MM.1S (cell line): ENCODE data around the gene UBQLN1.
A peak's percentile ranks its signal among the peaks of the same experiment; 100 is the strongest.

Experiments
- DNase-seq: peaks from one replicate; pipeline ENCODE4 v3.0.0-alpha.2; 2015
- H2AFZ ChIP-seq: fragments of 300-600 bp; sonication (generic); 2 replicates; pipeline ENCODE4 v1.6.0; 2016; ENCODE audit warnings: antibody characterized with exemption, low read length
- H3F3A ChIP-seq: fragments of 300-600 bp; sonication (generic); 2 replicates; pipeline ENCODE4 v1.6.1; 2016; ENCODE audit warnings: mild to moderate bottlenecking, antibody characterized with exemption, low read length, moderate library complexity, mixed read lengths; ENCODE audit not compliant: insufficient read depth
- H3K27ac ChIP-seq: fragments of 300-600 bp; sonication (generic); 2 replicates; pipeline ENCODE4 v1.5.1; 2016; ENCODE audit warnings: mild to moderate bottlenecking, low read length
- H3K27me3 ChIP-seq: fragments of 300-600 bp; sonication (generic); replicated peaks from 2 replicates; pipeline ENCODE4 v1.6.0; 2016; ENCODE audit warnings: low read length; ENCODE audit not compliant: insufficient read depth
- H3K36me3 ChIP-seq: fragments of 300-600 bp; sonication (generic); replicated peaks from 2 replicates; pipeline ENCODE4 v1.6.1; 2016; ENCODE audit warnings: mild to moderate bottlenecking, low read length, mixed read lengths; ENCODE audit not compliant: insufficient read depth
- H3K4me1 ChIP-seq: fragments of 300-600 bp; sonication (generic); 2 replicates; pipeline ENCODE4 v1.6.1; 2016; ENCODE audit warnings: low read length, mixed read lengths
- H3K4me2 ChIP-seq: fragments of 300-600 bp; sonication (generic); 2 replicates; pipeline ENCODE4 v1.6.0; 2016; ENCODE audit warnings: low read depth, low read length
- H3K4me3 ChIP-seq: fragments of 300-600 bp; sonication (generic); 2 replicates; pipeline ENCODE4 v1.5.1; 2016; ENCODE audit warnings: low read length, mixed read lengths
- H3K79me2 ChIP-seq: fragments of 300-600 bp; sonication (generic); 2 replicates; pipeline ENCODE4 v1.6.1; 2016; ENCODE audit warnings: mixed run types, low read length, mixed read lengths
- H3K9ac ChIP-seq: fragments of 300-600 bp; sonication (generic); 2 replicates; pipeline ENCODE4 v1.6.1; 2016; ENCODE audit warnings: low read length, mixed read lengths
- H3K9me2 ChIP-seq: fragments of 300-600 bp; sonication (generic); replicated peaks from 2 replicates; pipeline ENCODE4 v1.6.1; 2016; ENCODE audit warnings: mild to moderate bottlenecking, low read length, mixed read lengths; ENCODE audit not compliant: insufficient read depth
- H3K9me3 ChIP-seq: fragments of 300-600 bp; sonication (generic); replicated peaks from 2 replicates; pipeline ENCODE4 v1.6.1; 2016; ENCODE audit warnings: mild to moderate bottlenecking, low read length, mixed read lengths; ENCODE audit not compliant: insufficient read depth
- H4K20me1 ChIP-seq: fragments of 300-600 bp; sonication (generic); 2 replicates; pipeline ENCODE4 v1.6.1; 2016; ENCODE audit warnings: mild to moderate bottlenecking, low read length, moderate library complexity, mixed read lengths; ENCODE audit not compliant: insufficient read depth
- CTCF ChIP-seq: fragments of 300-600 bp; sonication (generic); IDR thresholded peaks from 2 replicates; pipeline ENCODE4 v1.5.1; 2016; ENCODE audit warnings: antibody characterized with exemption, low read length, mixed read lengths
- EZH2 ChIP-seq: fragments of 300-600 bp; sonication (generic); optimal IDR thresholded peaks from 2 replicates; pipeline ENCODE3; 2017; ENCODE audit warnings: low read depth, mild to moderate bottlenecking, antibody characterized with exemption, low read length, mixed read lengths
- EZH2phosphoT487 ChIP-seq: fragments of 300-600 bp; sonication (generic); IDR thresholded peaks from 2 replicates; pipeline ENCODE4 v1.6.1; 2018; ENCODE audit warnings: antibody characterized with exemption, low read length

The UBQLN1 gene

DNA sequence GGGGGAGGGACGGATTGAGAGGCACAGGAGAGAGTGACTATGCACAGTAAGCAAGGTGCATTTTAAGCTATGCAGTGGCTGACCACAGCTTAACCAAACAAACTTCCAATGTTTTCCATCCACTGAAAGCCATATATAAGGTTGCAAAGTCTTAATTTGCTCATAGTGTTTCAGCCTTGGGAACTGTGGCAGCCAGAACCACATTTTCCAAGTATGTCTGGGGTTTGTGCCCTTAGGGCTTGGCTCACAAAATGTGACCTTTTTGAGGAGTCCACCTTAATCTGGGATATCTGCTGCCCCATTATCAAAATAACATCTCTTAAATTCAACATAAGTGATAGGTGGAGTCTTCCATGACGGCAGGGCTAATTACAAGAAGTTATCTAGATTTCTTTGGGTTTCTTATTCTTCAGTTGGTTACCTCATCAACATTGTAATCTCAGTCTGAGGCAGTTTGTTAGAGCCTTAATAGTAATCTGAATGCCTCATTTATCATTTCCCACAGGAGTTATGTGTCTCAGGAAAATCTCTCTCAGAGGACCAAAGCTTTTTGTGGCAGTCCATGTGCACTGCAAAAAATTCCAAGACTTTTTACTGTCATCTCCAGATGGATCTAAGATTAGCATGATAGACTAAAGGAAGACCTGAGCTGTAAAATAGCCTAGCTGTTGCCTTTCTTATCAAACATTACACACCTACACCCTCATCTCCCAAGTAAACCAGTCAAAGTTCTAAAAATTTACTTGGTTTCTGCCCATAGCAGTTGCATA lies 15.2 kb upstream of the UBQLN1 start:
- H3K9ac ChIP-seq = no peak overlapping the region
- no peak overlapping the region for H3K27ac ChIP-seq

DNA sequence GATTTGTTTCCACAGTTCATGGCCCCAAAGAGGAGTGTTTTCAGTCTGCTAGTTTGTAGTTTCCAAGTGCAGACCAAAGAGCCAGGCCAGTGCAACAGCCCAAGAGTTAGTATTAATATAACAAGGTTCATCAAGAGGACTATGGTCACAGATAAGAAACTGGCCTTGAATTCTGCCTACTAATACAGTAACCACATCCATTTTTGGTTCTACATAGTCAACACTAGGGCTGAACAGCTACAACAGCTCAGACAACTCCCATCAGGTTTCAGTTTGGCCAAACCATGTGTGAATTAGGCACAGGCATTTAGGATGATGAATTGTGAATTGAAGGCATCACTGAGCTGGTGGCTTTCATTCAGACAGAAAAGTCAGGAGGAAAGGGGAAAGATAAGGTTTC lies 13.8 kb upstream of the UBQLN1 start:
- Histone ChIP-seq H3K9me3 (no peaks in the 10 kb centered on the region), H3K79me2 (no peaks in the 10 kb centered on the region), H2AFZ (no peak overlapping the region), H3K9ac (no peak overlapping the region), H3K9me2 (no peaks in the 10 kb centered on the region), H3K36me3 (no peaks in the 10 kb centered on the region), H3F3A (no peaks in the 10 kb centered on the region), H3K27me3 (no peaks in the 10 kb centered on the region), H3K27ac (no peak overlapping the region), H3K4me1 (no peaks in the 10 kb centered on the region), H3K4me2 (no peak overlapping the region), H3K4me3 (no peak overlapping the region), H4K20me1 (no peaks in the 10 kb centered on the region)
- DNase-seq = no peak
- TF ChIP-seq CTCF (no peak), EZH2phosphoT487 (no peak)

More for the DNA sequence above, 15.2 kb upstream of the UBQLN1 start:
- TF ChIP-seq EZH2 (no peak), CTCF (no peak), EZH2phosphoT487 (no peak)
- Histone ChIP-seq H3K27me3 (no peaks in the 10 kb centered on the region), H3K4me1 (no peaks in the 10 kb centered on the region), H3K79me2 (no peaks in the 10 kb centered on the region), H2AFZ (no peak overlapping the region), H3F3A (no peaks in the 10 kb centered on the region), H3K9me3 (no peaks in the 10 kb centered on the region), H3K4me3 (no peak overlapping the region), H4K20me1 (no peaks in the 10 kb centered on the region), H3K9me2 (no peaks in the 10 kb centered on the region), H3K36me3 (no peaks in the 10 kb centered on the region), H3K4me2 (no peak overlapping the region)
- no peak for DNase-seq

GRCh38 chr9:83715794-83716193 lies 8.0 kb upstream of the UBQLN1 start:
- H3K9ac ChIP-seq = no peak overlapping the region
- H3K79me2 ChIP-seq = no peaks in the 10 kb centered on the region
- no peaks in the 10 kb centered on the region for H4K20me1 ChIP-seq
- H3K4me1 ChIP-seq = peaks cover 7% of the 10 kb centered on the region; the same call in 1 of the 2 replicates
- no peak overlapping the region for H3K4me3 ChIP-seq
- H3K9me3 ChIP-seq = no peaks in the 10 kb centered on the region
- no peaks in the 10 kb centered on the region for H3K9me2 ChIP-seq
- TF ChIP-seq EZH2 (no peak), EZH2phosphoT487 (no peak), CTCF (no peak)
- H3K36me3 ChIP-seq = no peaks in the 10 kb centered on the region
- H3K27ac ChIP-seq = no peak overlapping the region
- H2AFZ ChIP-seq = no peak overlapping the region
- peak; percentile 44 for DNase-seq
- H3K4me2 ChIP-seq = no peak overlapping the region
- H3K27me3 ChIP-seq = no peaks in the 10 kb centered on the region
- no peaks in the 10 kb centered on the region for H3F3A ChIP-seq
